Mesothelial cell of epicardium (in vitro differentiated cells): ENCODE data around the gene PRCP. TPM values are rescaled to one million over a fixed set of nuclear protein-coding genes. Genes with fewer than 3 reads are reported as not detected.

Source experiments
- DNase-seq, 2 experiments: peaks; one replicate each; pipeline ENCODE4 v3.0.0; 2021; ENCODE audit warnings: low spot score in 2 of 2; ENCODE audit not compliant: unreplicated experiment in 2 of 2
- H3K27ac Mint-ChIP-seq: 2 replicates; pipeline ENCODE4 v1.8.0; 2021; ENCODE audit warnings: mixed read lengths
- H3K27me3 Mint-ChIP-seq: 2 replicates; pipeline ENCODE4 v1.8.0; 2021; ENCODE audit warnings: low read depth, mixed read lengths
- H3K36me3 Mint-ChIP-seq: 2 replicates; pipeline ENCODE4 v1.8.0; 2021; ENCODE audit warnings: mixed read lengths
- H3K4me1 Mint-ChIP-seq: 2 replicates; pipeline ENCODE4 v1.8.0; 2021; ENCODE audit warnings: mixed read lengths
- H3K4me3 Mint-ChIP-seq: 2 replicates; pipeline ENCODE4 v1.8.0; 2021; ENCODE audit warnings: mild to moderate bottlenecking, moderate library complexity, mixed read lengths
- H3K9me3 Mint-ChIP-seq: 2 replicates; pipeline ENCODE4 v1.8.0; 2021; ENCODE audit warnings: mixed read lengths
- total RNA-seq: library from RNA; stranded (reverse); gene quantifications from 3 replicates; pipeline ENCODE4 v1.2.1, GENCODE V29; 2021
- TF ChIP-seq, protein P1 (sequence below): fragments of 200-600 bp; sonication (generic); IDR thresholded peaks from one replicate; pipeline ENCODE4 v1.5.0; 2021; ENCODE audit warnings: antibody characterized with exemption; ENCODE audit not compliant: unreplicated experiment

PRCP gene
- total RNA-seq, 1 donor from 2014 or later: 66.6 TPM

DNA sequence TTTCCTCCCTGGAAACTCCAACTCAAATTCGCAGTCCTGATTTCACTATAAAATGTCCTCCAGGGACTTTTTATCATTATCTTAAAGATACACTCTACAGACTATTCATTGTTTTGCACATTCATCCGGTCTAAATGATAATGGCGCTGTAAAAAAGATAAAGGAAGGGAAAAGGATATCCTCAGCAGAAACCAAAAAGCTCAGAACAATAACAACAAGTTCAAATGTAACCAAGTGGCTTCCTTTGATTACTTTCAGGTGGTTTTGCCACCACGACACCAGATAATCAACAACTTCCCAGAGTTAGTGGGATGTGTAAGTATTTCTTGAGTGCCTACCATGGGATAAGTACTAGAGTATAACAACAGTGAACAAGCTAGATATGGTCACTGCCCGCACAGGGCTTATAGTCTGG is 26.3 kb downstream of the PRCP start:
- no peak for DNase-seq
- H3K27me3 Mint-ChIP-seq: no peaks in the 10 kb centered on the region

DNA sequence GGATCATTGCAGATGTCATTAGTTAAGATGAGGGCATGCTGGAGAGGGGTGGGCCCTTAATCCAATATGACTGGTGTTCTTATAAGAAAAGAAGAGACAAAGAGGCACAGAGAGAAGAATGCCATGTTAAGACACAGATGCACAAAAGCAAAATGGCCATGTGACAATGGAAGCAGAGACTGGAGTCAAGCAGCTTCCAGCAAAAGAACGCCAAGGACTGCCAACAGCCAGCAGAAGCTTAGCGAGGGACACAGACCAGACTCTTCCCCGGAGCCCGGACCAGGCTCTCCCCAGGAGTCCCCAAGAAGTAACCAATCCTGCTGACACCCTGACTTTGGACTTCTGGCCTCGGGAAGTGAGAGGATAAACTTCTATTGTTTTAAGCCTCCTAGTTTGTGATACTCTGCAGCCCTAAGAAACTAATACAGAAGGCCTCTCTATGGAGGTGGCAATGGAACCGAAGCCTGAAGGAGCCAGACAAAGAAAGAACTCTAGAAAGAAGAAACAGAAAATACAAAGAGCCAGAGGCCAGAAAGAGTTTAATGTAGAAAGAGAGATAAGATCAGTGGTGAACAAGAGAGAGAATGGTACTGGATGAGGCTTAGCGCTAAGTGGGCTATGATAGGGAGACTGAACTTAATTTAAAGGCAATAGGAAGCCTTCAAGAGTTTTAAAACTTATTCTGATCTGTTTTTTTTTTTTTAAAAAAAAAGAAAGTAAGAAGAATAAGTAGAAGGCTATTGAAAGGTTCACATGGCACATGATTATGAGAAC is 27.7 kb downstream of the PRCP start:
- Mint-ChIP-seq H3K27ac (peak overlapping the region; percentile 24), H3K27me3 (no peaks in the 10 kb centered on the region), H3K4me1 (peaks cover 14% of the 10 kb centered on the region), H3K9me3 (peaks cover 8% of the 10 kb centered on the region), H3K36me3 (peaks cover 8% of the 10 kb centered on the region), H3K4me3 (no peak overlapping the region)
- no peak for DNase-seq
- TF ChIP-seq, protein P1, sequence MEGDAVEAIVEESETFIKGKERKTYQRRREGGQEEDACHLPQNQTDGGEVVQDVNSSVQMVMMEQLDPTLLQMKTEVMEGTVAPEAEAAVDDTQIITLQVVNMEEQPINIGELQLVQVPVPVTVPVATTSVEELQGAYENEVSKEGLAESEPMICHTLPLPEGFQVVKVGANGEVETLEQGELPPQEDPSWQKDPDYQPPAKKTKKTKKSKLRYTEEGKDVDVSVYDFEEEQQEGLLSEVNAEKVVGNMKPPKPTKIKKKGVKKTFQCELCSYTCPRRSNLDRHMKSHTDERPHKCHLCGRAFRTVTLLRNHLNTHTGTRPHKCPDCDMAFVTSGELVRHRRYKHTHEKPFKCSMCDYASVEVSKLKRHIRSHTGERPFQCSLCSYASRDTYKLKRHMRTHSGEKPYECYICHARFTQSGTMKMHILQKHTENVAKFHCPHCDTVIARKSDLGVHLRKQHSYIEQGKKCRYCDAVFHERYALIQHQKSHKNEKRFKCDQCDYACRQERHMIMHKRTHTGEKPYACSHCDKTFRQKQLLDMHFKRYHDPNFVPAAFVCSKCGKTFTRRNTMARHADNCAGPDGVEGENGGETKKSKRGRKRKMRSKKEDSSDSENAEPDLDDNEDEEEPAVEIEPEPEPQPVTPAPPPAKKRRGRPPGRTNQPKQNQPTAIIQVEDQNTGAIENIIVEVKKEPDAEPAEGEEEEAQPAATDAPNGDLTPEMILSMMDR: no peak

More for the DNA sequence above, 26.3 kb downstream of the PRCP start:
- peaks cover 20% of the 10 kb centered on the region for H3K36me3 Mint-ChIP-seq
- peaks cover 20% of the 10 kb centered on the region for H3K9me3 Mint-ChIP-seq
- TF ChIP-seq, protein P1: no peak
- H3K27ac Mint-ChIP-seq: peak overlapping the region; percentile 43
- peaks cover 13% of the 10 kb centered on the region for H3K4me1 Mint-ChIP-seq
- H3K4me3 Mint-ChIP-seq: no peak overlapping the region

DNA sequence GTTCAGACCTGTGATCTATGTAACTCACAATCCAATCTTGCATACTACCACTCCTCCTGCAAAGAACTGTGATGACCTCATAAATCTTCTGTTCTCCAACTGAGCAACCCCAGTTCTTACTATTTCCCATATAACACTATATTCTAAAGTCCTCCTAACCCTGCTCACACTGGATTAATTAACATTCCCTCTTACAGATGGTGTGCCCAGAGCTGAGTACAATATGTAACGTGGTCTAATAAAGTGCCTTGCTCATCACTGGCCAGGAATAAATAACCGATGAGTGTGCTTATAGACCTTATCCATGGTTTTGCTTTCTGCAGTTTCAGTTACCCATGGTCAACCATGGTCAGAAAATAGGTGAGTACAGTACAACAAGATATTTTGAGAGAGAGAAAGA is 28.6 kb downstream of the PRCP start:
- Mint-ChIP-seq H3K36me3 (peaks cover 2% of the 10 kb centered on the region), H3K9me3 (peaks cover 2% of the 10 kb centered on the region), H3K4me3 (no peak overlapping the region), H3K27ac (no peak overlapping the region), H3K4me1 (peaks cover 14% of the 10 kb centered on the region), H3K27me3 (no peaks in the 10 kb centered on the region)
- no peak for DNase-seq
- TF ChIP-seq, protein P1: no peak

DNA sequence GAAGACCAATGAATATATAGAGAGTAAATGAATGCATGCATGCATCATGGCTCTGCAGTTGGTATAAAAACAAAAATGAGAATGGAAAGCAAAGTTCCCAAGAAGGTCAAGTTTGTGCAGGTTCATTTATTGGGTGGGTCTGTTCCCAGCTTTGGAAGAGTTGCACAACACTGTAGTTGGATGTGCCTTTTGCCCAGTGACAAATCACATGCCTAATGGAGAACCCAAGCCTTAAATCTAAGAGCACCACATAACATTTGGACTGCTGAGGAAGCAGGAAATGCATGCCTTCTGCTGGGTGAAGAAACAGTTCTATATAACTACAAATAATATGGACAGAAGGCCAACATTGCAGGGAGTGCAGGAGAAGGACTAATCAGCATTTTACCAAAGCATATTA is 30.6 kb downstream of the PRCP start:
- Mint-ChIP-seq H3K27ac (no peak overlapping the region), H3K36me3 (no peaks in the 10 kb centered on the region), H3K4me3 (no peak overlapping the region), H3K9me3 (no peaks in the 10 kb centered on the region), H3K4me1 (peaks cover 14% of the 10 kb centered on the region), H3K27me3 (no peaks in the 10 kb centered on the region)
- TF ChIP-seq, protein P1: no peak
- no peak for DNase-seq

DNA sequence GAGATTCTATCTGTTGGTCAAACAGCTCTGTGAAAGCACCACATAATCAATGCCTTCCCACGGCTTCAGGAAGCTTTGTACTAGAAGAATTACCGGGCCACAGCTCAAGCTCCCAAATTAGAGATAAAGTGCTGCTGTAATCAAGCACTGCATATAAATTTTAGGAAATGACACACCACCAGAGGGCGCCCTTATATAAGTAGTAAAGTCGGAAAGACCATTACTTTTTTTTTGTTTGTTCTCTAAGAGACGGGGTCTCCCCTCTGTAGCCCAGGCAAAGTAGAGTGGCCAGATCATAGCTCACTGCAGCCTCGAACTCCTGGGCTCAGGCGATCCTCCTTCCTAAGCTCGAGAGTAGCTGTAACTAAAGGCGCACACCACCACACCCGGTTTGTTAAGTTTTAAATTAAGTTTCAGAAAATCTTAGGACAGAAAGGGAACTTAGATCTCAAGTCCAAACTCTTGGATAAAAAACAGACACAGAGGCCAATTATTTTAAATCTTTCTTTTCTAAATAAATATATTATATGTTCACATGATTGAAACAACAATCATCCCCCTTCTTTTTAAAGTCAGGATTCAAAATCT is 32.6 kb downstream of the PRCP start:
- TF ChIP-seq, protein P1: peak; percentile 86
- DNase-seq: peak; percentile 69 to 80
- no peaks in the 10 kb centered on the region for H3K27me3 Mint-ChIP-seq
- H3K9me3 Mint-ChIP-seq: no peaks in the 10 kb centered on the region
- H3K36me3 Mint-ChIP-seq: no peaks in the 10 kb centered on the region
- H3K4me3 Mint-ChIP-seq: no peak overlapping the region
- peaks cover 2% of the 10 kb centered on the region for H3K4me1 Mint-ChIP-seq
- no peak overlapping the region for H3K27ac Mint-ChIP-seq
